Hepatocyte (in vitro differentiated cells): ENCODE measurements around the gene SLC6A1. TPM values are rescaled to one million over a fixed set of nuclear protein-coding genes. Genes with fewer than 3 reads are reported as not detected.

ENCODE experiments used
- DNase-seq: peaks from one replicate; pipeline ENCODE4 v3.0.0-alpha.2; 2016; ENCODE audit warnings: low spot score
- H2AFZ ChIP-seq: fragments of 200-600 bp; sonication (generic); 2 replicates; pipeline ENCODE4 v1.6.0; 2016; ENCODE audit warnings: antibody characterized with exemption, mild to moderate bottlenecking
- H3K27ac ChIP-seq: fragments of 200-600 bp; sonication (generic); 2 replicates; pipeline ENCODE4 v1.5.1; 2016; ENCODE audit warnings: mild to moderate bottlenecking
- H3K27me3 ChIP-seq: fragments of 200-600 bp; sonication (generic); 2 replicates; pipeline ENCODE4 v1.6.1; 2016
- H3K36me3 ChIP-seq: fragments of 200-600 bp; sonication (generic); replicated peaks from 2 replicates; pipeline ENCODE4 v1.5.1; 2016; ENCODE audit warnings: low read depth; ENCODE audit not compliant: insufficient read depth
- H3K4me1 ChIP-seq: fragments of 200-600 bp; sonication (generic); 2 replicates; pipeline ENCODE4 v1.5.1; 2016; ENCODE audit warnings: mild to moderate bottlenecking, moderate library complexity; ENCODE audit not compliant: insufficient read depth
- H3K4me2 ChIP-seq: fragments of 200-600 bp; sonication (generic); 2 replicates; pipeline ENCODE4 v1.6.0; 2016
- H3K4me3 ChIP-seq: fragments of 200-600 bp; sonication (generic); 2 replicates; pipeline ENCODE4 v1.5.1; 2016; ENCODE audit warnings: mild to moderate bottlenecking
- H3K79me2 ChIP-seq: fragments of 200-600 bp; sonication (generic); 2 replicates; pipeline ENCODE4 v1.6.0; 2017; ENCODE audit warnings: mild to moderate bottlenecking
- H3K9me2 ChIP-seq: fragments of 200-600 bp; sonication (generic); replicated peaks from 2 replicates; pipeline ENCODE4 v1.6.0; 2017; ENCODE audit warnings: mild to moderate bottlenecking; ENCODE audit not compliant: insufficient read depth
- H3K9me3 ChIP-seq: fragments of 200-600 bp; sonication (generic); 2 replicates; pipeline ENCODE4 v1.5.1; 2016; ENCODE audit warnings: low read depth, mild to moderate bottlenecking
- H4K20me1 ChIP-seq: fragments of 200-600 bp; sonication (generic); 2 replicates; pipeline ENCODE4 v1.6.0; 2016; ENCODE audit warnings: mild to moderate bottlenecking; ENCODE audit not compliant: insufficient read depth, poor library complexity, severe bottlenecking
- CTCF ChIP-seq: fragments of 200-600 bp; sonication (generic); IDR thresholded peaks from 2 replicates; pipeline ENCODE4 v1.5.1; 2016; ENCODE audit warnings: antibody characterized with exemption, mild to moderate bottlenecking; ENCODE audit not compliant: poor library complexity
- EZH2 ChIP-seq: fragments of 200-600 bp; sonication (generic); IDR thresholded peaks from 2 replicates; pipeline ENCODE4 v1.6.1; 2016; ENCODE audit warnings: antibody characterized with exemption, mild to moderate bottlenecking, borderline replicate concordance
- EZH2phosphoT487 ChIP-seq: fragments of 200-600 bp; sonication (generic); IDR thresholded peaks from one replicate; pipeline ENCODE4 v1.6.1; 2018; ENCODE audit warnings: antibody characterized with exemption, mild to moderate bottlenecking, low read depth, moderate library complexity; ENCODE audit not compliant: unreplicated experiment, severe bottlenecking
- WGBS: methylation state at CpG from one replicate; pipeline ENCODE4 v1.1.6; 2016; ENCODE audit warnings: low lambda C conversion rate; ENCODE audit errors: missing lambda C conversion rate; 5-methylcytosine and 5-hydroxymethylcytosine counted together
- polyA plus RNA-seq: library from polyadenylated mRNA; unstranded; fragments of >200 nt; fragmentation: Nextera tagmentation; extraction: Ambion mirVana; gene quantifications from 2 replicates; pipeline ENCODE4 v1.2.1, GENCODE V29; 2016
- total RNA-seq: library from RNA; depleted of rRNA; stranded (reverse); fragments of >200 nt; gene quantifications from 2 replicates; pipeline ENCODE4 v1.2.3, GENCODE V29; 2014

SLC6A1 gene
- total and polyA plus RNA-seq, 2 experiments from 2014 or later: 3.6 to 5.7 TPM

DNA sequence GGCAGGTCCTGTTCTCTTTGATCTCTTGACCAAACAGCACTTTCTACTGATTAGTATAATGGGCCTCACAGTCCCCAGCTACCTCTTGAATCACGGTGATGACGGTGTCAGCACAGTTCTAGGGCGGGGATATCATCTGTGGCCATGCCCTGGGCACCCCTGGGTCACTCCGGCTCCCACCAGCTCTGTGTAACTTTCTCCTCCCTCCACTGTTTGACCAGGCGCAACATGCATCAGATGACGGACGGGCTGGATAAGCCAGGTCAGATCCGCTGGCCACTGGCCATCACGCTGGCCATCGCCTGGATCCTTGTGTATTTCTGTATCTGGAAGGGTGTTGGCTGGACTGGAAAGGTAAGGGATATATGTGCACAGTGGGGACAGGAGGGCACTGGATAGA, 29.6 kb downstream of the SLC6A1 start:
- Histone ChIP-seq H2AFZ (no peak overlapping the region), H3K9me3 (no peaks in the 10 kb centered on the region), H3K9me2 (no peaks in the 10 kb centered on the region), H4K20me1 (no peaks in the 10 kb centered on the region), H3K4me2 (no peak overlapping the region), H3K36me3 (no peaks in the 10 kb centered on the region), H3K4me1 (no peaks in the 10 kb centered on the region), H3K27me3 (no peaks in the 10 kb centered on the region), H3K27ac (no peak overlapping the region), H3K79me2 (no peaks in the 10 kb centered on the region), H3K4me3 (no peak overlapping the region)
- no peak for DNase-seq
- 88% methylated on average over 10 of the region's 10 CpGs for WGBS
- TF ChIP-seq EZH2 (no peak), CTCF (no peak), EZH2phosphoT487 (no peak)

GRCh38 chr3:11024181-11024580, 31.6 kb downstream of the SLC6A1 start:
- Histone ChIP-seq H3K79me2 (no peaks in the 10 kb centered on the region), H3K9me2 (no peaks in the 10 kb centered on the region), H2AFZ (no peak overlapping the region), H3K9me3 (no peaks in the 10 kb centered on the region), H3K36me3 (no peaks in the 10 kb centered on the region), H3K4me3 (no peak overlapping the region), H3K4me1 (no peaks in the 10 kb centered on the region), H3K4me2 (no peak overlapping the region), H3K27ac (no peak overlapping the region), H4K20me1 (no peaks in the 10 kb centered on the region), H3K27me3 (no peaks in the 10 kb centered on the region)
- 83% methylated on average over 4 of the region's 4 CpGs for WGBS
- no peak for DNase-seq
- no peak for TF ChIP-seq EZH2phosphoT487
- no peak for TF ChIP-seq EZH2
- no peak for TF ChIP-seq CTCF

GRCh38 chr3:11029948-11030347, 37.4 kb downstream of the SLC6A1 start:
- Histone ChIP-seq H3K36me3 (no peaks in the 10 kb centered on the region), H3K79me2 (no peaks in the 10 kb centered on the region), H3K27me3 (no peaks in the 10 kb centered on the region), H3K4me3 (no peak overlapping the region), H3K9me2 (no peaks in the 10 kb centered on the region), H3K9me3 (no peaks in the 10 kb centered on the region), H3K27ac (no peak overlapping the region), H3K4me2 (no peak overlapping the region), H4K20me1 (no peaks in the 10 kb centered on the region), H3K4me1 (no peaks in the 10 kb centered on the region), H2AFZ (no peak overlapping the region)
- DNase-seq: no peak
- TF ChIP-seq EZH2phosphoT487 (no peak), EZH2 (no peak), CTCF (no peak)
- 86% methylated on average over 3 of the region's 3 CpGs for WGBS

GRCh38 chr3:11033871-11034270, 41.3 kb downstream of the SLC6A1 start:
- 86% methylated on average over 3 of the region's 3 CpGs for WGBS
- no peak for DNase-seq

More at GRCh38 chr3:11033871-11034270, 41.3 kb downstream of the SLC6A1 start:
- Histone ChIP-seq H3K4me2 (no peak overlapping the region), H3K27me3 (no peaks in the 10 kb centered on the region), H3K4me1 (no peaks in the 10 kb centered on the region), H2AFZ (no peak overlapping the region), H3K79me2 (no peaks in the 10 kb centered on the region), H3K9me3 (no peaks in the 10 kb centered on the region), H3K4me3 (no peak overlapping the region), H3K9me2 (no peaks in the 10 kb centered on the region), H4K20me1 (no peaks in the 10 kb centered on the region), H3K27ac (no peak overlapping the region), H3K36me3 (no peaks in the 10 kb centered on the region)
- TF ChIP-seq EZH2phosphoT487 (no peak), EZH2 (no peak), CTCF (no peak)
